Vagina (tissue), 2 donors: ENCODE data around the gene L1TD1.

ENCODE experiments used
- POLR2AphosphoS5 ChIP-seq, 2 donors: sonication (generic); formaldehyde crosslinking; IDR thresholded peaks; one replicate each; pipeline ENCODE4 v1.9.0; 2017; ENCODE audit warnings: antibody characterized with exemption in 2 of 2, mild to moderate bottlenecking in 2 of 2, low read depth in 1 of 2; ENCODE audit not compliant: insufficient read depth in 1 of 2
- TF ChIP-seq, protein P1 (sequence below), 3 experiments: fragments of 450-650 bp in 2 of 3; fragments of 200-600 bp in 1 of 3; sonication (generic) in 1 of 3; IDR thresholded peaks; one replicate each; pipeline ENCODE4 v1.5.1; 2017 to 2019; ENCODE audit warnings: antibody characterized with exemption in 3 of 3, mild to moderate bottlenecking in 2 of 3, moderate library complexity in 2 of 3

- TF ChIP-seq, protein P1, sequence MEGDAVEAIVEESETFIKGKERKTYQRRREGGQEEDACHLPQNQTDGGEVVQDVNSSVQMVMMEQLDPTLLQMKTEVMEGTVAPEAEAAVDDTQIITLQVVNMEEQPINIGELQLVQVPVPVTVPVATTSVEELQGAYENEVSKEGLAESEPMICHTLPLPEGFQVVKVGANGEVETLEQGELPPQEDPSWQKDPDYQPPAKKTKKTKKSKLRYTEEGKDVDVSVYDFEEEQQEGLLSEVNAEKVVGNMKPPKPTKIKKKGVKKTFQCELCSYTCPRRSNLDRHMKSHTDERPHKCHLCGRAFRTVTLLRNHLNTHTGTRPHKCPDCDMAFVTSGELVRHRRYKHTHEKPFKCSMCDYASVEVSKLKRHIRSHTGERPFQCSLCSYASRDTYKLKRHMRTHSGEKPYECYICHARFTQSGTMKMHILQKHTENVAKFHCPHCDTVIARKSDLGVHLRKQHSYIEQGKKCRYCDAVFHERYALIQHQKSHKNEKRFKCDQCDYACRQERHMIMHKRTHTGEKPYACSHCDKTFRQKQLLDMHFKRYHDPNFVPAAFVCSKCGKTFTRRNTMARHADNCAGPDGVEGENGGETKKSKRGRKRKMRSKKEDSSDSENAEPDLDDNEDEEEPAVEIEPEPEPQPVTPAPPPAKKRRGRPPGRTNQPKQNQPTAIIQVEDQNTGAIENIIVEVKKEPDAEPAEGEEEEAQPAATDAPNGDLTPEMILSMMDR (IDR thresholded peaks at IDR 0.05): no peak
- no peak for TF ChIP-seq POLR2AphosphoS5 (IDR thresholded peaks at IDR 0.05; ENCODE audit: insufficient read depth in 1 of 2, low read depth in 1 of 2)
These were observed 15.4 kb downstream of the L1TD1 start for GRCh38 chr1:62209931-62210595.
